Measurements from ENCODE around the gene TMTC3. TPM values are rescaled to one million over a fixed set of nuclear protein-coding genes. Genes with fewer than 3 reads are reported as not detected.
"Not testable (repeated sequence)": the region's sequence is repeated elsewhere in the genome, so short reads cannot be mapped to it uniquely, and the experiment has no call there.

The TMTC3 gene
- total RNA-seq, 2 donors from 2014 or later: 7.3 to 9.8 TPM

DNA sequence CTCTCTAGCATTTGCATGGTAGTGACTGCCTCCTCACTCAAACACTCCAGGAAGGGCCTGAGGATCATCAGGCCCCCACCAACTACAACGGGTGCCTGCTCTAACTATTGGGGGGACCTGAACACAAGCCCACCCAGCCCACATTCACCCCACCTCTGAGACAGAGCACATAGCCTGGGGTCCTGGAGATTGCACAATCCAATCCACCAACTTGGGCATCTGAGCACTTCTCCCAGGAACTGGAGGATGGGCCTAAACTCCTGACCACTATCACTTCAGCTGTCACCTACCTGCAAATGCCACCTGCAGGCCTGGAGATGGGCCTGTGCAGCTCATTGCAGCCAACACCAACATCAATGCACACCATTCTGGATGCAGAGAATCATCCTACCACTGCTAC is 66.6 kb downstream of the TMTC3 start:
- no peak overlapping the region for H3K4me3 Mint-ChIP-seq
- no peak for DNase-seq
- H3K4me1 Mint-ChIP-seq (ENCODE audit: low read depth): no peaks in the 10 kb centered on the region
- peaks cover 22% of the 10 kb centered on the region in 2 donors for H3K9me3 Mint-ChIP-seq
- peaks cover 7 to 15% of the 10 kb centered on the region in 2 donors for H3K36me3 Mint-ChIP-seq (ENCODE audit: insufficient read depth in 2 of 2)
- no peak overlapping the region for H3K27ac Mint-ChIP-seq
- peaks cover 8% of the 10 kb centered on the region for H3K27me3 Mint-ChIP-seq (ENCODE audit: low read depth)
- no peak for ATAC-seq (replicated peaks in 1 of 2)

DNA sequence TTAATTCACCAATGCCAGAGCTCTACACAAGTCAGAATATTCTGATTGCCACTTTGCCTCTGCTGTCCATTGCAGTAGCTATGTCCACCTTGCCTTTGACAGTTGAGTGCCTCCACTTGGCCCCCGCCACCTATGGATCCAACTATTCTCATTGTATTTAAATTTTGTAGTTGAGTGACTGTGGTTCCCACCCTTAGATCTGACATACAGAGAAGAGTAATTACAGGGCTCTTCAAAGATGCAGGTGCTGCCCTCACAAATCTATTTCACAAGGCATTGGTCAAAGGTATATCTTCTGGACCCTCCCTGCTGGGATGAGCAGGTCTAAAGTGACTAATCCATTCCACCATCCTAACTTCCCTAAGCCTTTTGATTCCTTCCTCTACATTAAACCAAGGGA is 68.2 kb downstream of the TMTC3 start:
- not testable (repeated sequence) for H3K27ac Mint-ChIP-seq; ATAC-seq (replicated peaks in 1 of 2); DNase-seq; H3K4me3 Mint-ChIP-seq; H3K27me3 Mint-ChIP-seq (ENCODE audit: low read depth); H3K4me1 Mint-ChIP-seq (ENCODE audit: low read depth)
- Mint-ChIP-seq H3K9me3 (peaks cover 23 to 24% of the 10 kb centered on the region in 2 donors), H3K36me3 (ENCODE audit: insufficient read depth in 2 of 2) (peaks cover 7 to 19% of the 10 kb centered on the region in 2 donors)

DNA sequence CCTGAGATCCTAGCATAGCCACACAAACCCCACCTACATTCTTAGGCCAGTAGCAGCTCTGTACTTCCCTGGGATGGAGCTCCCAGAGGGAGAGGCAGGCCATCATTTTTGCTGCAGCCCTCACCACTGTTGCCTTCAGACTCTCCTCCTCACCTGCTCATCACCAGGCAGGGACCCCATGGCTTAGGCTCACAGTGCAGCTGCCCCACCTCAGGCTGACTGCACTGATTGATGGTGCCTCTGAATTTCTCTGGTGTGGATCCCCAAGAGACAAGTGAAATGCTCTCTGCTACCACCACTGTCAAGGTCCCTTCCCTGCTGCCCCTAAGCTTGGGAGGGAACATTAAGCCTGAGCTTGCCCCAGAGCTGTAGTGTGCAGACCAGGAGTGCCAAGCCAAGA is 76.2 kb downstream of the TMTC3 start:
- DNase-seq: no peak
- H3K4me3 Mint-ChIP-seq: no peak overlapping the region
- H3K4me1 Mint-ChIP-seq (ENCODE audit: low read depth): no peaks in the 10 kb centered on the region
- H3K36me3 Mint-ChIP-seq (ENCODE audit: insufficient read depth in 2 of 2): peaks cover 9 to 17% of the 10 kb centered on the region in 2 donors
- peaks cover 21 to 25% of the 10 kb centered on the region in 2 donors for H3K9me3 Mint-ChIP-seq
- H3K27ac Mint-ChIP-seq: no peak overlapping the region
- no peaks in the 10 kb centered on the region for H3K27me3 Mint-ChIP-seq (ENCODE audit: low read depth)
- ATAC-seq (replicated peaks in 1 of 2): no peak

DNA sequence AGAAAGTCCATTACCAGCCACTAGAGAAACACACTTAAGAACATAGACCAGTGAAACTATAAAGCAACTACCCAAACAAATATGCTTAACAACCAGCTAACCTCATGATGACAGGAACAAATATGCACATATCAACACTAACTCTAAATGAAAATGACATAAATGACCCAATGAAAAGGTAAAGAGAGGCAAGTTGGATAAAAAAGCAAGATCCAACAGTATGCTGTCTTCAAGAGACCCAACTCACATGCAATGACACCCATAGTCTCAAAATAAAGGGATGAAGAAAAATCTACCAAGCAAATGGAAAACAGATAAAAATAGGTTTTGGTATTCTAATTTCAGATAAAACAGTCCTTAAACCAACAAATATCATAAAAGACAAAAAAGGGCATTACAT is 77.8 kb downstream of the TMTC3 start:
- Mint-ChIP-seq H3K27me3 (ENCODE audit: low read depth) (no peaks in the 10 kb centered on the region), H3K36me3 (ENCODE audit: insufficient read depth in 2 of 2) (peaks cover 9 to 12% of the 10 kb centered on the region in 2 donors), H3K4me3 (no peak overlapping the region), H3K4me1 (ENCODE audit: low read depth) (no peaks in the 10 kb centered on the region), H3K9me3 (peaks cover 19 to 20% of the 10 kb centered on the region in 2 donors), H3K27ac (no peak overlapping the region)
- no peak for ATAC-seq (replicated peaks in 1 of 2)
- DNase-seq: no peak

DNA sequence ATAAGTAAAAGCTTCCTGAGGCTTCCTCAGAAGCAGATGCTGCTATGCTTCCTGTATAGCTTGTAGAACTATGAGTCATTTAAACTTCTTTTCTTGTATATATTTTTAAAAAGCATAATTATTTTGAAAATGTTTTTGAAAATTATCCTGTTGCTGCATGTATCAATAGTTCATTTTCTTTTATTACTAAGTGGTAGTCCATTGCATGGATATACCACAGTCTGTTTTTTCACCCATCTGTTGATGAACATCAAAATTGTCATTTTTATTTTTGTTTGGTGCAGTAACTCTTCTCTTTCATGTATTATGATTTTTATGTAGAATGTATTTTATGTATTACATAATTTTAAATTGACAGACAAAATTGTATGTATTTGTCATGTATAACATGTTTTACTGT is 81.4 kb downstream of the TMTC3 start:
- H3K4me1 Mint-ChIP-seq (ENCODE audit: low read depth): peaks cover 12% of the 10 kb centered on the region
- ATAC-seq (replicated peaks in 1 of 2) (no peak), DNase-seq (no peak)
- H3K27ac Mint-ChIP-seq: no peak overlapping the region
- H3K9me3 Mint-ChIP-seq: peaks cover 19 to 23% of the 10 kb centered on the region in 2 donors
- H3K36me3 Mint-ChIP-seq (ENCODE audit: insufficient read depth in 2 of 2): peaks cover 10 to 22% of the 10 kb centered on the region in 2 donors
- no peak overlapping the region for H3K4me3 Mint-ChIP-seq
- no peaks in the 10 kb centered on the region for H3K27me3 Mint-ChIP-seq (ENCODE audit: low read depth)

DNA sequence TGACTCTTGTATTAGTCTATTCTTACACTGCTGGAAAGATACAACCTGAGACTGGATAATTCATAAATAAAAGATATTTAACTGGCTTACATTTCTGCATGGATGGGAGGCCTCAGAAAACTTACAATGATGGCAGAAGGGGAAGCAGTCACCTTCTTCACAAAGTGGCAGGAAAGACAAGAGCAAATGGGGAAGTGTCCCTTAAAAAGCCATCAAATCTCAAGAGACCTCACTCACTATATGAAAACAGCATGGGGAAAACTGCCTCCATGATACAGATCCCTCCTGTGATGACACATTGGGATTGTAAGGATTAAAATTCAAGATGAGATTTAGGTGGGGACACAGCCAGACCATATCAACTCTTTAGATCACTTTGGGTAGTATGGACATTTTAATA is 83.7 kb downstream of the TMTC3 start:
- Mint-ChIP-seq H3K4me1 (ENCODE audit: low read depth) (peaks cover 12% of the 10 kb centered on the region), H3K27ac (no peak overlapping the region), H3K9me3 (peaks cover 10 to 19% of the 10 kb centered on the region in 2 donors), H3K4me3 (no peak overlapping the region), H3K27me3 (ENCODE audit: low read depth) (no peaks in the 10 kb centered on the region), H3K36me3 (ENCODE audit: insufficient read depth in 2 of 2) (peaks cover 11 to 19% of the 10 kb centered on the region in 2 donors)
- no peak for DNase-seq
- ATAC-seq (replicated peaks in 1 of 2): no peak

DNA sequence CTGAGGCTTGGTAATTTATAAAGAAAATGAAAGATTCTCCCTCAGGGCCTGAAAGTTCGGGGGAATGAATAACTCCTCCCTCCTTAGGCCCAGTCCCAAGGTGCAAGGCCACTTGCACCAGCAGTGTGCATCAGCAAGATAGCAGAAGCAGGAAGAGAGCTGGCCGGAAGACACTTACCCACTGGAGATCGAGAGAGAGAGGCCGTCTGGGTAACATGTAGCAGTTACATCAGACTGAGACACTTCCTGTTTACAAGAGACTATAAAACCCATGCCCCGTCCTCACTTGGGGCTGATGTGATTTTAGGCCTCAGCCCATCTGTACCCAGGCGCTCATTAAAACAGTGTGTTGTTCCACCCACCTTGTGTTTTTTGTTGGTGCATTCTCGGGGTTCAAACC is 85.2 kb downstream of the TMTC3 start:
- H3K36me3 Mint-ChIP-seq (ENCODE audit: insufficient read depth in 2 of 2): peaks cover 8 to 19% of the 10 kb centered on the region in 2 donors
- H3K4me1 Mint-ChIP-seq (ENCODE audit: low read depth): peaks cover 12% of the 10 kb centered on the region
- no peaks in the 10 kb centered on the region for H3K27me3 Mint-ChIP-seq (ENCODE audit: low read depth)
- DNase-seq (peak in 1 of 2 donors; percentile 14), ATAC-seq (replicated peaks in 1 of 2) (peak; percentile 13 to 58)
- peaks cover 9 to 13% of the 10 kb centered on the region in 2 donors for H3K9me3 Mint-ChIP-seq
- H3K4me3 Mint-ChIP-seq: peak overlapping the region; percentile 67 to 72
- H3K27ac Mint-ChIP-seq: peak overlapping the region; percentile 74

DNA sequence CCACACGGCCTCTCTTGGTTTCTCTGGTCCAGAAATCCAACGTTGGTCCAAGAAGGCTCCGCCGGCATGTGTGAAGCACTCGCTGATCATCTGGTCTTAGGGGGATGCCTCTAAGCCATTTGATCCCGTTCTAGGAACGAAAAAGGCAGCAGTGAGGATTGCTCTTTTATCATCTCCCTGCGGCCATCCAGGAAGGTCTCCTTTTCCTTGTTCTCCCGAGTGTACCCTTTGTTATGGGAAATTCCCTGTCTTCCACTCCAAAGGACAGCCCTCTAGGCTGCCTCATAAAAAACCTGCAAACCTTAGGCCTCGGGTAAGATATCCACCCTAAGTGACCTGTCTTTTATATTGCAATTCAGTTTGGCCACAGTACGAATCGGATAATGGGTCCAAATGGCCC is 85.8 kb downstream of the TMTC3 start:
- H3K36me3 Mint-ChIP-seq (ENCODE audit: insufficient read depth in 2 of 2): peaks cover 8 to 19% of the 10 kb centered on the region in 2 donors
- peaks cover 9 to 13% of the 10 kb centered on the region in 2 donors for H3K9me3 Mint-ChIP-seq
- DNase-seq (no peak), ATAC-seq (replicated peaks in 1 of 2) (no peak)
- no peaks in the 10 kb centered on the region for H3K27me3 Mint-ChIP-seq (ENCODE audit: low read depth)
- peaks cover 12% of the 10 kb centered on the region for H3K4me1 Mint-ChIP-seq (ENCODE audit: low read depth)
- H3K4me3 Mint-ChIP-seq: no peak overlapping the region
- peak overlapping the region; percentile 17 for H3K27ac Mint-ChIP-seq

DNA sequence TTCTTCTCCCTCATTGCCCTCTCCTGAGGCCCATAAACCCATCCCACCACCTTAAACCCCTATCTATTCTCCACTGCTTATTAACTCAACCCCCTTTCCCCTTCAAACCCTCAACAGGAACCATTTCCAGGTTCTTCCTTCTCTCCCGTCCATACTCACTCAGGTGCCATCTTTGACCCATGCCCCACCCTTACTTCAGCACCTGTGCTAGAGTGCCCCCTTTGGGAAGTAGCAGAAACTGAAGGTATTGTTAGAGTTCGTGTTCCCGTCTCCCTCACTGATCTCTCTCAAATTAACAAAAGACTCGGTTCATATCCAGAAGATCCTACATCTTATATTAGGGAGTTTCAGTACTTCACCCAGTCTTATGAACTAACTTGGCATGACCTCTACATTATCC is 86.6 kb downstream of the TMTC3 start:
- no peak overlapping the region for H3K27ac Mint-ChIP-seq
- peaks cover 12% of the 10 kb centered on the region for H3K4me1 Mint-ChIP-seq (ENCODE audit: low read depth)
- no peak overlapping the region for H3K4me3 Mint-ChIP-seq
- ATAC-seq (replicated peaks in 1 of 2) (no peak), DNase-seq (no peak)
- peaks cover 8 to 19% of the 10 kb centered on the region in 2 donors for H3K36me3 Mint-ChIP-seq (ENCODE audit: insufficient read depth in 2 of 2)
- no peaks in the 10 kb centered on the region for H3K27me3 Mint-ChIP-seq (ENCODE audit: low read depth)
- peaks cover 9 to 13% of the 10 kb centered on the region in 2 donors for H3K9me3 Mint-ChIP-seq

DNA sequence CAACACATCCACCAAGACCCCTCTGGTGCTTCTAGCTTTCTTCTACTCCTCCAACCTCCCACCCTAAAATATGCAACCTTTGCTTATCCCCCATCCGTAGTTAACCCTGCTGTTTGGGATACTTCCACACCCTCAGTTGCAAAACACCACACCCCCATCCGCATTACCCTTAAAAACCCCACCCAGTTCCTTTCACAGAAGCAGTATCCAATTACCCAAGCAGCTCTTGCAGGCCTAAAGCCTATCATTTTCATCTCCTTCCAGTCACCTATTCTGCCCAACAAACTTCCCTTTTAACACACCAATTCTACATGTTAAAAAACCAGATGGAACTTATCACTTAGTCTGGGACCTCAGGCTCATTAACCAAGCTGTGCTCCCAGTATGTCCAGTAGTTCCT is 88.2 kb downstream of the TMTC3 start:
- Mint-ChIP-seq H3K9me3 (peaks cover 6 to 11% of the 10 kb centered on the region in 2 donors), H3K4me3 (no peak overlapping the region), H3K4me1 (ENCODE audit: low read depth) (peaks cover 20% of the 10 kb centered on the region), H3K27ac (no peak overlapping the region), H3K27me3 (ENCODE audit: low read depth) (no peaks in the 10 kb centered on the region), H3K36me3 (ENCODE audit: insufficient read depth in 2 of 2) (peaks cover 8 to 19% of the 10 kb centered on the region in 2 donors)
- ATAC-seq (replicated peaks in 1 of 2) (no peak), DNase-seq (no peak)

DNA sequence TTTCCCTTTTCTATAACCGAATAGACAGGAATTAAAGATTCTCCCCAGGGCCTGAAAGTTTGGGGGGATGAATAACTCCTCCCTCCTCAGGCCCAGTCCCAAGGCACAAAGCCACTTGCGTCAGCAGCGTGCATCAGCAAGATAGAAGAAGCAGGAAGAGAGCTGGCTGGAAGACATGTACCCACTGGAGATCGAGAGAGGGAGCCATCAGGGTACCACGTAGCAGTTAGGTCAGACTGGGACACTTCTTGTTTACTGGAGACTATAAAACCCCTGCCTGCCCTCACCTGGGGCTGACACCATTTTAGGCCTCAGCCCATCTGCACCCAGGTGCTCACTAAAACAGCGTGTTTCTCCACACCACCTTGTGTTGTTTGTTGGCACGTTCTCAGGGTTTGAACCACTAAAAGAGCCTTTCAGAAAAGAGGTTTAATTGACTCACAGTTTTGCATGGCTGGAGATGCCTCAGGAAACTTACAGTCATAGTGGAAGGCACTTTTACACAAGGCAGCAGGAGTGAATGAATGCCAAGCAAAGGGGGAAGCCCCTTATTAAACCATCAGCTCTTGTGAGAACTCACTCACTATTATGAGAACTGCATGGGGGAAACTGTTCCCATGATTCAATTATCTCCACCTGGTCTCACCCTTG is 93.2 kb downstream of the TMTC3 start:
- DNase-seq (peak; percentile 28 to 61), ATAC-seq (replicated peaks in 1 of 2) (peak; percentile 87)
- peak overlapping the region in 1 of 2 donors; percentile 40 for H3K4me3 Mint-ChIP-seq
- peaks cover 6% of the 10 kb centered on the region for H3K27me3 Mint-ChIP-seq (ENCODE audit: low read depth)
- H3K4me1 Mint-ChIP-seq (ENCODE audit: low read depth): peaks cover 42% of the 10 kb centered on the region
- peaks cover 0 to 3% of the 10 kb centered on the region in 2 donors for H3K9me3 Mint-ChIP-seq
- H3K27ac Mint-ChIP-seq: peak overlapping the region; percentile 29
- H3K36me3 Mint-ChIP-seq (ENCODE audit: insufficient read depth in 2 of 2): peaks cover 5 to 6% of the 10 kb centered on the region in 2 donors

DNA sequence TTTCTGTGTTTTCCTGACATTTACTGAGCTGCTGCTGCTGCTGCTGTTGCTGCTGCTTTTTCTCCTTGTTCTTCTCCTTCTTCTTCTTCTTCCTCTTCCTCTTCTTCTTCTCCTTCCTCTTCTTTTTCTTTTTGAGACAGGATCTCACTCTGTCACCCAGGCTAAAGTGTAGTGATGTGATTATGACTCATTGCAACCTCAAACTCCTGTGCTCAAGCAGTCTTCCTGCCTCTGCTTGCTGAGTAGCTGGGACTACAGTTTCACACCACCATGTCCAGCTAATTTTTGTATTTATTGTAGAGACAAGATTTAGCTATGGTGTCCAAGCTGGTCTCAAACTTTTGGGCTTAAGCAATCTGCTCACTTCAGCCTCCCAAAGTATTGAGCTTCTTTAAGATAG is 95.8 kb downstream of the TMTC3 start:
- H3K36me3 Mint-ChIP-seq (ENCODE audit: insufficient read depth in 2 of 2): peaks cover 5 to 6% of the 10 kb centered on the region in 2 donors
- peak overlapping the region; percentile 5 to 53 for H3K4me3 Mint-ChIP-seq
- peak overlapping the region; percentile 18 for H3K27ac Mint-ChIP-seq
- peaks cover 6% of the 10 kb centered on the region for H3K27me3 Mint-ChIP-seq (ENCODE audit: low read depth)
- H3K9me3 Mint-ChIP-seq: peaks cover 3 to 4% of the 10 kb centered on the region in 2 donors
- peak; percentile 14 to 28 for DNase-seq
- peaks cover 60% of the 10 kb centered on the region for H3K4me1 Mint-ChIP-seq (ENCODE audit: low read depth)
- peak; percentile 37 to 46 for ATAC-seq (replicated peaks in 1 of 2)

DNA sequence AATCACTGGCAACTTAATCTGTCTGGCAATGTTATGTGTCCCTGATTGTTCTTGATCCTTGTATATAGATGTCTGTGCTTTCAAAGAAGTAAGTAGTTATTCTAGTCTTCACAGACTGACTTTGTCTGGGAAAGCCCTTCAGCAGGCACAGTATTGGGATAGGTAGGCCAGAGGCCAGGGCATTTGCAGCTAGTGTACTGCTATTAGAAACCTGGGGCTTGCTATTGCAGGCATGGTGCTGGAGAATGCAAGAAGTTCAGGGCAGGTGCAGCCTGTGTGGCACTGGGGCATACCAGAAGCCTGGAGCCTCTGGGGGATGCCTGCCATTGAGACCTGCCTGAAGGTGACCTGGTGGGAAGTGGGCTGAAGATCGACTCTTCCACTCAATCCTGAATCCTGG is 96.3 kb downstream of the TMTC3 start:
- peaks cover 65% of the 10 kb centered on the region for H3K4me1 Mint-ChIP-seq (ENCODE audit: low read depth)

More for the DNA sequence above, 96.3 kb downstream of the TMTC3 start:
- Mint-ChIP-seq H3K4me3 (peak overlapping the region in 1 of 2 donors; percentile 53), H3K36me3 (ENCODE audit: insufficient read depth in 2 of 2) (peaks cover 5 to 6% of the 10 kb centered on the region in 2 donors), H3K27me3 (ENCODE audit: low read depth) (peaks cover 6% of the 10 kb centered on the region), H3K9me3 (peaks cover 3 to 7% of the 10 kb centered on the region in 2 donors), H3K27ac (peak overlapping the region; percentile 18)
- DNase-seq (no peak), ATAC-seq (replicated peaks in 1 of 2) (no peak)
